ENCODE results near the gene MEGF11.

GRCh38 chr15:66100761-66101160 is 152.8 kb downstream of the MEGF11 start:
- TF ChIP-seq EZH2 (IDR thresholded peaks at IDR 0.05) (no peak), POLR2AphosphoS5 (IDR thresholded peaks at IDR 0.05; ENCODE audit: borderline replicate concordance, low read depth, low read length) (no peak), FOXP2 (optimal IDR thresholded peaks at IDR 0.05; ENCODE audit: control extremely low read depth, extremely low read length, insufficient read depth) (no peak)
